Lung (tissue), 12 donors: ENCODE data around the gene ARHGAP45. TPM values are rescaled to one million over a fixed set of nuclear protein-coding genes. Genes with fewer than 3 reads are reported as not detected.

ENCODE experiments used
- ATAC-seq: fragments of 200-7000 bp; cut with Tn5 transposase; one replicate; pipeline ENCODE4 v1.9.1; 2020; ENCODE audit warnings: moderate number of reproducible peaks; ENCODE audit not compliant: insufficient read depth, low FRiP score
- DNase-seq, 3 donors: peaks; one replicate each; pipeline ENCODE4 v3.0.0-alpha.2; 2013 to 2017
- H3K27ac ChIP-seq, 2 donors: one replicate each; pipeline ENCODE4 v1.5.1; 2013; ENCODE audit warnings: mild to moderate bottlenecking in 2 of 2, moderate library complexity in 2 of 2, control low read depth in 1 of 2, inconsistent platforms in 1 of 2, low read depth in 1 of 2, low read length in 1 of 2
- H3K27me3 ChIP-seq, 3 donors: one replicate each; pipeline ENCODE4 v1.5.1; 2013; ENCODE audit warnings: low read length in 2 of 3; ENCODE audit not compliant: control insufficient read depth in 3 of 3, insufficient read depth in 3 of 3
- H3K36me3 ChIP-seq, 4 donors: one replicate each; pipeline ENCODE4 v1.5.1; 2013; ENCODE audit warnings: low read length in 4 of 4, mild to moderate bottlenecking in 1 of 4, moderate library complexity in 1 of 4; ENCODE audit not compliant: control insufficient read depth in 4 of 4, insufficient read depth in 4 of 4
- H3K4me1 ChIP-seq, 5 donors: one replicate each; pipeline ENCODE4 v1.5.1; 2013; ENCODE audit warnings: low read length in 5 of 5, mild to moderate bottlenecking in 2 of 5, moderate library complexity in 1 of 5; ENCODE audit not compliant: control insufficient read depth in 5 of 5, insufficient read depth in 5 of 5
- H3K4me3 ChIP-seq: one replicate; pipeline ENCODE4 v1.5.1; 2013; ENCODE audit warnings: mild to moderate bottlenecking, control low read depth, moderate library complexity
- H3K9ac ChIP-seq, 2 donors: one replicate each; pipeline ENCODE4 v1.5.1; 2013; ENCODE audit warnings: low read length in 2 of 2, control low read depth in 1 of 2; ENCODE audit not compliant: insufficient read depth in 1 of 2
- H3K9me3 ChIP-seq, 4 donors: one replicate each; pipeline ENCODE4 v1.5.1; 2013; ENCODE audit warnings: low read length in 3 of 4, mild to moderate bottlenecking in 1 of 4, moderate library complexity in 1 of 4; ENCODE audit not compliant: control insufficient read depth in 4 of 4, insufficient read depth in 3 of 4
- CTCF ChIP-seq: IDR thresholded peaks from 2 replicates; pipeline ENCODE4 v1.5.1; 2012; ENCODE audit warnings: mild to moderate bottlenecking; ENCODE audit errors: control extremely low read depth, extremely low read depth
- WGBS, 2 donors: extraction: QIAGEN DNeasy Blood & Tissue Kit; methylation state at CpG; one replicate each; pipeline ENCODE4 v1.1.7; 2013; 5-methylcytosine and 5-hydroxymethylcytosine counted together
- polyA plus RNA-seq, 2 donors: library from polyadenylated mRNA; stranded (reverse); fragments of 200-250 nt; gene quantifications; one replicate each; pipeline ENCODE4 v1.2.1, GENCODE V29; 2013
- total RNA-seq, 2 donors: library from RNA; depleted of rRNA in 1 of 2; stranded (reverse); fragments of >200 nt in 1 of 2; gene quantifications; one replicate each; pipeline ENCODE4 v1.2.1, GENCODE V29; 2014 to 2021
- donor health status: control.
- donor health status: control.
- donor health status: Bipolar disorder and iron deficiency.
- donor health status: healthy.
- donor health status: DM: yes; HTN: yes; CAD: no.

Gene ARHGAP45
- total and polyA plus RNA-seq, 4 donors = 23.8 to 117 (median 80.9) TPM

GRCh38 chr19:1081301-1082164 lies 14.6 kb downstream of the ARHGAP45 start:
- Histone ChIP-seq H3K4me1 (peaks cover 0 to 15% (median 0%) of the 10 kb centered on the region in 5 donors), H3K9me3 (no peaks in the 10 kb centered on the region), H3K36me3 (peaks cover 0 to 62% (median 0%) of the 10 kb centered on the region in 4 donors), H3K27ac (peak overlapping the region in 1 of 2 donors; percentile 69), H3K9ac (no peak overlapping the region), H3K4me3 (no peak overlapping the region), H3K27me3 (no peaks in the 10 kb centered on the region)
- 76 to 90% methylated on average over 56 to 58 of the region's 58 CpGs for WGBS, 2 donors
- DNase-seq (no peak), ATAC-seq (no peak)
- TF ChIP-seq CTCF = no peak

- H3K27ac ChIP-seq = peak overlapping the region in 1 of 2 donors; percentile 52
- no peaks in the 10 kb centered on the region for H3K9me3 ChIP-seq
- H3K27me3 ChIP-seq = no peaks in the 10 kb centered on the region
- peaks cover 0 to 67% (median 0%) of the 10 kb centered on the region in 4 donors for H3K36me3 ChIP-seq
- DNase-seq (peak; percentile 42 to 85 (median 70)), ATAC-seq (peak; percentile 86)
- peak overlapping the region; percentile 24 for H3K4me3 ChIP-seq
- no peak for TF ChIP-seq CTCF
- no peak overlapping the region for H3K9ac ChIP-seq
- 42 to 58% methylated on average over 50 to 51 of the region's 51 CpGs for WGBS, 2 donors
- peaks cover 0 to 15% (median 0%) of the 10 kb centered on the region in 5 donors for H3K4me1 ChIP-seq
Observed at GRCh38 chr19:1082165-1082927, 15.4 kb downstream of the ARHGAP45 start.

GRCh38 chr19:1082928-1083816 lies 16.2 kb downstream of the ARHGAP45 start:
- DNase-seq (no peak), ATAC-seq (no peak)
- Histone ChIP-seq H3K4me1 (peaks cover 0 to 11% (median 0%) of the 10 kb centered on the region in 5 donors), H3K36me3 (peaks cover 0 to 71% (median 0%) of the 10 kb centered on the region in 4 donors), H3K27ac (no peak overlapping the region), H3K9me3 (no peaks in the 10 kb centered on the region), H3K9ac (no peak overlapping the region), H3K27me3 (no peaks in the 10 kb centered on the region), H3K4me3 (no peak overlapping the region)
- WGBS, 2 donors = 84 to 90% methylated on average over 59 of the region's 59 CpGs
- no peak for TF ChIP-seq CTCF
